HG03521 (cell line): ENCODE data around the gene DUT.

Experiments used
- ATAC-seq: cut with Tn5 transposase; IDR thresholded peaks from one replicate; pipeline ENCODE4 v1.9.1; 2021; ENCODE audit warnings: mild to moderate bottlenecking, moderate library complexity; ENCODE audit not compliant: unreplicated experiment

Gene DUT

DNA sequence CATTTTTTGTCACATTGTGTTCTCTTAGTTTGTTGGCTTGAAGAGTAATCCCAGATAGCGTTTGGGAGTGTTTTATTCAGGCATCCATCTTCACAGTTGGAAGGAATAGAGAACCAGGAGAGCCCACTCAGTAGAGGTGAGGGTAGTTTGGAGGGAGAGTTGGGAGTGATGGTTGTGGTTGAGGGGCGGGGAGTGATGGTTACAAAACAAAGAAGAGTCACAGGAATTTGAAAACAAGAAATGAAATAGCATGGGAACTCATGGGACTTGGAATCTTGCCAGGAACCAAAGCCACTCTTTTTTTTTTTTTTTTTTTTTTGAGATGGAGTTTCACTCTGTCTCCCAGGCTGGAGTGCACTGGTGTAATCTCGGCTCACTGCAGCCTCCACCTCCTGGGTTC, 36.3 kb downstream of the DUT start:
- ATAC-seq, result no peak

- no peak for ATAC-seq
Measured at GRCh38 chr15:48370460-48370859, 39.2 kb downstream of the DUT start.

- ATAC-seq, result no peak
Measured at GRCh38 chr15:48371550-48371949, 40.3 kb downstream of the DUT start.

DNA sequence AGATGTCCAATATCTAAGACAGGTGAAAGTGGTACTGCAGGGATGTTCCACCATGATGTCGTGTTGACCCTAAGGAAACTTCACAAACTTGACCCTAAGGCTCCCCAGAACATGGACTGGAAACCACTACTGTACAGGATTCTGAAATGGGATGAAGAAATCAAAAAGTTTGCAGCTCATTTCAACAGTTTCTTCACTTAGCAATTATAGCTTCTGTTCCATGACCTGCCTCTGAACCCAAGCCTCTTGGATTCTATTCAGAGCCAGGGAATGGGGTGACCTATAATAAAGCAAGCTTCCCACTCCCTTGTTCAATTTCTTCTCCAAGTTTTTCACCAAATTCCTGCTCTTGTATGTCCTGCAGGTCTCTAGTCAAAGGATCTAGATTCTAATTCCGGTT, 40.7 kb downstream of the DUT start:
- no peak for ATAC-seq

DNA sequence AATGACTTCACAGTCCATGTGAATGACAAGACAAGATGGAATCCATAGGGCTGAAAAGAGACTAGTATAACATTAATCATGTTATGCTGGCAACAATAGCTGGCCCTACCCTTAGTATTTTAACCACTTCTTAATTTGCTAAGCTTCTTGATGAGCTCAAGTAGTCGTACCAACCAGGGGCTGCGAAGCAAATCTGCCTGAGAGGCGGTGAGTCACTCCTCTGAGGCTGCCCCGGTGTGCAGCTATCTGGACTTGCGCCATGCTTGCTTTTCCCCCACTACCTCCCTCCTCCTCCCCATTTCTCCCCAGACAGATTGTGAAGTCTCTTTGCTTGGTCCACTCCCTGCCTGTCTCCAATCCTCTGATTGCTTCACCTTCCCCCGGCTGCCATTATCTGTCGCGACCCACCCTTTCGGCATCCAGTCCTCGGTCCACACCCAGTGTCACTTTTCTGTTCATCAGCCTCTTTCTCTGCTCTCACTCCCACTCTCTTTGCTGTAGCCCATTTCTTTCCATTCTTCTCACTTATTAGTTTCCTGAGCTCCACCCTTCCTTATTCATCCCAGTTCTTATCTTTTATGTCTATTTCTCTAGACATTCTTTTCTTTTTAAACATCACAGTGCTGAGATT, 42.7 kb downstream of the DUT start:
- no peak for ATAC-seq

DNA sequence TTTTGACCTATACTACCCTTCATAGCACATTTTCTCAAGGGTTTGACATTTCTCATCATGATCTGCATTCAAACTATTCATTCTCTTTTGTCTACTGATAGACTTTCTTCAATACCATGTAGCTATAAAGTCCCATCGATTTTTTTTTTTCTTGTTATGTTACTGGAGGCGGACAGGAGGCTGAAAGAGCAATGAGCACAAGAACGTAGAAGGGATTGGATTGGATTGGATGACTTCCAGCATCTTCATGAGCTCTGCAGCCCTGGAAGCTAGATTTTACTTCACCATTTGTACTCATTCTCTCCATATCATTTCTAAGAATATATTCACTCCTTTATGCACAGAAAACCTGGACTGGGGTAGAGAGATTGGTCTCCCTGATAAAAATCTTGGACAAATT, 43.2 kb downstream of the DUT start:
- ATAC-seq, result no peak

GRCh38 chr15:48375767-48376166, 44.5 kb downstream of the DUT start:
- no peak for ATAC-seq

- ATAC-seq, result no peak
Measured at GRCh38 chr15:48380198-48380597, 49.0 kb downstream of the DUT start.

DNA sequence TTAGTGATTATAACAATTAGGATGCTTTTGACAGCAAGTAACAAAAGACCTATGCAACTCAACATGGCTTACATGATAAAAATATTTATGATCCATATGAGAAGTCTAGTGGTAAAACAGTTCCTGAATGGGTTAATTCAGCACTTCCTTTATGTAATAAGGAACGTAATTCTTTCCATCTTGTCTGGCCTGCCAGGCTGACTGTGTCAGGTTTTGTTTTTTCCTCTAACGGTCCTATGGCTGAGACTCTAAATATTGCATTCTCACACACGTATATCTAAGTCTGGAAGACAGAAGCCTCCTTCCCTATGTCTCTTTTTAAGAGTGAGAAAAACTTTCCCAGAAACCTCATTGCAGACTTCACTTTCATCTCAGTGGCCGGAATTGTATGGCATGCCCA, 50.6 kb downstream of the DUT start:
- no peak for ATAC-seq

DNA sequence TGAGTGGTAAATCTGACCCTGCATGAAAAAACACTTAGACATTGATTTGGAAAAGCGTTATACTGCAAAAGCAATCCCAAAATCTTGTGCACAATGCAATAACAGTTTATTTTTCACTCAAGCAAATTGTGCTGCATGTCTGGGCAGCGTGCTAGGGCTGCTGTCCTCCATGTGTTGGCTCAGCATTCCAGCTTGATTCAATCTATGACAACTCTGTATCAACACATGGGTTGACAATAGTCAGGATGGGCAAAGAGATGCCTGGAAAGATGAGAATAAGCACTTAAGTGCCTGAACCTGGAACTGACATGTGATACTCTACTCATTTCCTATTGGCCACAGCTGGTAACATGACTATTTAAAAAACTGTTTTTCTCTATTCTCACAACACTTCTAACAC, 51.8 kb downstream of the DUT start:
- ATAC-seq, result no peak

GRCh38 chr15:48384616-48385015, 53.4 kb downstream of the DUT start:
- no peak for ATAC-seq

GRCh38 chr15:48385031-48385830, 54.0 kb downstream of the DUT start:
- no peak for ATAC-seq

GRCh38 chr15:48388016-48388851, 57.0 kb downstream of the DUT start:
- no peak for ATAC-seq

- no peak for ATAC-seq
Measured at GRCh38 chr15:48388910-48389309, 57.7 kb downstream of the DUT start.

GRCh38 chr15:48389691-48390143, 58.5 kb downstream of the DUT start:
- ATAC-seq, result no peak

GRCh38 chr15:48391950-48392349, 60.7 kb downstream of the DUT start:
- no peak for ATAC-seq

GRCh38 chr15:48392356-48392755, 61.1 kb downstream of the DUT start:
- ATAC-seq, result no peak
